ENCODE measurements around the gene DIP2C. TPM values are rescaled to one million over a fixed set of nuclear protein-coding genes. Genes with fewer than 3 reads are reported as not detected.

DIP2C gene
- total RNA-seq, 4 donors from 2014 or later: 10.5 to 40.5 (median 19.5) TPM

DNA sequence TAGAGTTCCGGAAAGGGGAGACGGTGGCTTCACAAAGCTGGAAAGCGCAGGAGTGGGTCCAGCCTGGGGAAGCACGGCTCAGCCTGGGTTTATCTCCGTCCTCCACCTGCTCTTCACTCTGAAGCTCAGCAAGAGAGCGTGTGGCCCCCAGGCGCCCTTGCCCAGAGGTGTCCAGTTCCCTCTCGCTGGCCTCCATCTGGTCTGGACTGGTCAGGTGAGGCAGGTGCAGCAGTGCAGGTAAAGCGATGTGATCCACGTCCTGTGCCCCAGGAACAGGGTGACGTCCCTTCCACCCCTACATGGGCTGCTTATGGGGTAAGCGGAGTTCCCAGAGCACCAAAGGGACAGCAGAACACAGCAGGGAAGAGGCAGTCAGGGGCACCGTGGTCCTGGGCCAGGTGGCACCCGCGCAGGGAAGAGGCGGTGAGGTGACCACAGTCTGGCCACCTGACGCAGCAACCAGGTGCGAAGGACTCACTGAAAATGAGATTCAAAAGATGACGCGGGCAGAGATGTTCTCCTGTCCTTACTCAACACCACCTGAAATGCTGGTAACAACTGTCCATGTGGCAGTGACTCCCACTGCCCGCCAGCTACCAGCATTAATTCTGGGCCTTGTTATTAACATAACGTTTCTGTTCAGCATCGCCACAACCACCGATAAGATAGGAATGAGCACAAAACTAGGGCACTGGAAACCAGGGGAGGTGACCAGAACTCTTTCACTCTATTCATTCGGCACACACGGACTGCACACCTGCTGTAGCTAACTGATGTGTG lies 33.0 kb upstream of the DIP2C start:
- H3K36me3 ChIP-seq: no peaks in the 10 kb centered on the region
- no peak for DNase-seq
- no peak overlapping the region for H3K27ac ChIP-seq
- intact Hi-C loops (cut with DNase I; ENCODE audit: low total_unique reads): no loop called here
- H3K4me3 ChIP-seq: no peak overlapping the region
- H3K9me3 ChIP-seq: no peaks in the 10 kb centered on the region
- TF ChIP-seq POLR2A (IDR thresholded peaks at IDR 0.05): no peak
- TF ChIP-seq CTCF (IDR thresholded peaks at IDR 0.05): no peak
- no peaks in the 10 kb centered on the region for H3K4me1 ChIP-seq
- H3K27me3 ChIP-seq: no peaks in the 10 kb centered on the region

DNA sequence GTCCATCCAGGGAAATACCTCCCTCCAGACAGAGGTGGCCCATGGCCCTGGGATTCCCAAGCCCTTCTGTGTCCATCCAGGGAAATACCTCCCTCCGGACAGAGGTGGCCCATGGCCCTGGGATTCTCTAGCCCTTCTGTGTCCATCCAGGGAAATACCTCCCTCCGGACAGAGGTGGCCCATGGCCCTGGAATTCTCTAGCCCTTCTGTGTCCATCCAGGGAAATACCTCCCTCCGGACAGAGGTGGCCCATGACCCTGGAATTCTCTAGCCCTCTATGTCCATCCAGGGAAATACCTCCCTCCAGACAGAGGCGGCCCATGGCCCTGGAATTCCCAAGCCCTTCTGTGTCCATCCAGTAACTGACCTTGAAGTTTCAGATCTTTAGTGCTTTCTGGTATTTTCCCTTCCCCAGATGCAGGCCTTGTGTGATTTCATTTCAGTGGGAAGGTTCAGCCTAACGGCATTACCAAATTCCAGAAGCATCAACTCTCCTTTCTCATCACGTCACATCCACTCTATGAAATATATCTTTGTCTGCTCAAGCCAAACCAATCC lies 28.8 kb upstream of the DIP2C start:
- no peaks in the 10 kb centered on the region for H3K9me3 ChIP-seq
- intact Hi-C loops (cut with DNase I; ENCODE audit: low total_unique reads): no loop called here
- H3K36me3 ChIP-seq: no peaks in the 10 kb centered on the region
- no peak for DNase-seq
- TF ChIP-seq CTCF (IDR thresholded peaks at IDR 0.05) (no peak), POLR2A (IDR thresholded peaks at IDR 0.05) (no peak)
- no peaks in the 10 kb centered on the region for H3K4me1 ChIP-seq
- H3K27ac ChIP-seq: no peak overlapping the region
- no peak overlapping the region for H3K4me3 ChIP-seq
- no peaks in the 10 kb centered on the region for H3K27me3 ChIP-seq

DNA sequence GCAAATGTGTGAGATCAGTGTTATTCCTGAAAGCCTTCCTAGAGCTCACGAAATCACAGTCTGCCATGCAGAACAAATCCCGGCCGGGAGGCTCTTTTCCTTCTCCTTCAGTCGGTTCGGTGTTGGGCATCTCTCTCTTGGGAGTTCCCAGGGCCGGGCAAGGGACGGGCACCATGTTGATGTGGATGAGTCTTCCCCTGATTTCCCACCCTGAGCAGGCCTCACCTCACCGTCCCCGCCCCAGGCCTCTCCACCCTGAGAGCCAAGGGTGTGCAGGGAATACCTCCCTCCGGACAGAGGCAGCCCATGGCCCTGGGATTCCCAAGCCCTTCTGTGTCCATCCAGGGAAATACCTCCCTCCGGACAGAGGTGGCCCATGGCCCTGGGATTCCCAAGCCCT lies 28.0 kb upstream of the DIP2C start:
- intact Hi-C loops (cut with DNase I; ENCODE audit: low total_unique reads): no loop called here
- Histone ChIP-seq H3K9me3 (no peaks in the 10 kb centered on the region), H3K36me3 (no peaks in the 10 kb centered on the region), H3K27ac (no peak overlapping the region), H3K27me3 (no peaks in the 10 kb centered on the region), H3K4me1 (no peaks in the 10 kb centered on the region), H3K4me3 (no peak overlapping the region)
- no peak for TF ChIP-seq POLR2A (IDR thresholded peaks at IDR 0.05)
- no peak for TF ChIP-seq CTCF (IDR thresholded peaks at IDR 0.05)
- no peak for DNase-seq

- H3K4me1 ChIP-seq: no peaks in the 10 kb centered on the region
- intact Hi-C loops (cut with DNase I; ENCODE audit: low total_unique reads): no loop called here
- DNase-seq: no peak
- no peaks in the 10 kb centered on the region for H3K9me3 ChIP-seq
- H3K36me3 ChIP-seq: no peaks in the 10 kb centered on the region
- no peak overlapping the region for H3K4me3 ChIP-seq
- TF ChIP-seq CTCF (IDR thresholded peaks at IDR 0.05): no peak
- no peak for TF ChIP-seq POLR2A (IDR thresholded peaks at IDR 0.05)
- H3K27ac ChIP-seq: no peak overlapping the region
- no peaks in the 10 kb centered on the region for H3K27me3 ChIP-seq
These were observed 27.4 kb upstream of the DIP2C start for GRCh38 chr10:716821-717220.

DNA sequence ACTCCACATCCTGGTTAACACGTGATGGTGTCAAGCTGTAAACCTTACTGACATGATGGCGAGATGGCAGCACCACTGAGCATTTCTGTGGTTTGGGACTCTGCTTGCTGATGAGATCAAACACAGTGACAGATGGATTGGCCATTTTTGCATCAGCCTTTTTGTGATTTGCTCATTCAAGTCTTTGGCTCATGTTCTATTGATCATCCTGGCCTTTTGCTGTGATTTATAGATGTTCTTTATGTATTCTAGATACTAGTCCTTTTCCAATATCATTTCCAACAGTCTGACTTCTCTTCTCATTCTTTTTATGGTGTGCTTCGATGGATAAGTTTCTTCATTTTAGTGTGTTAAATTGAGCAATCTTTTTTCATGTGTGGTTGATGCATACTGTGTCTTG lies 24.7 kb upstream of the DIP2C start:
- no peak overlapping the region for H3K4me3 ChIP-seq
- intact Hi-C loops (cut with DNase I; ENCODE audit: low total_unique reads): no loop called here
- no peak for DNase-seq
- no peaks in the 10 kb centered on the region for H3K27me3 ChIP-seq
- TF ChIP-seq POLR2A (IDR thresholded peaks at IDR 0.05): no peak
- no peak for TF ChIP-seq CTCF (IDR thresholded peaks at IDR 0.05)
- no peaks in the 10 kb centered on the region for H3K9me3 ChIP-seq
- no peaks in the 10 kb centered on the region for H3K4me1 ChIP-seq
- no peaks in the 10 kb centered on the region for H3K36me3 ChIP-seq
- no peak overlapping the region for H3K27ac ChIP-seq
